Tibial nerve (tissue), 4 donors: ENCODE measurements around the gene SGSM1. TPM values are rescaled to one million over a fixed set of nuclear protein-coding genes. Genes with fewer than 3 reads are reported as not detected.

Experiments
- DNase-seq, 2 donors: peaks; one replicate each; pipeline ENCODE4 v3.0.0-alpha.2; 2019; ENCODE audit warnings: low spot score in 2 of 2
- H3K27ac ChIP-seq, 4 donors: fragments of 200-600 bp; sonication (generic) in 3 of 4; one replicate each; pipeline ENCODE4 v1.5.1; 2017 to 2019; ENCODE audit warnings: mild to moderate bottlenecking in 1 of 4
- H3K27me3 ChIP-seq, 2 donors: fragments of 200-600 bp; sonication (generic) in 1 of 2; one replicate each; pipeline versions ENCODE4 v1.5.1 to v1.6.0; 2017 to 2019
- H3K36me3 ChIP-seq, 3 donors: fragments of 200-600 bp; sonication (generic); one replicate each; pipeline ENCODE4 v1.5.1; 2018 to 2019
- H3K4me1 ChIP-seq, 4 donors: fragments of 200-600 bp; sonication (generic) in 3 of 4; one replicate each; pipeline ENCODE4 v1.5.1; 2017 to 2019
- H3K4me3 ChIP-seq, 4 donors: fragments of 200-600 bp; sonication (generic) in 3 of 4; one replicate each; pipeline ENCODE4 v1.5.1; 2017 to 2019; ENCODE audit warnings: mild to moderate bottlenecking in 1 of 4, moderate library complexity in 1 of 4
- H3K9me3 ChIP-seq, 4 donors: fragments of 200-600 bp; sonication (generic) in 3 of 4; one replicate each; pipeline ENCODE4 v1.5.1; 2017 to 2019
- EP300 ChIP-seq, 2 donors: sonication (generic); formaldehyde crosslinking; IDR thresholded peaks; one replicate each; pipeline ENCODE4 v1.6.1; 2017; ENCODE audit warnings: antibody characterized with exemption in 2 of 2, mild to moderate bottlenecking in 1 of 2
- POLR2A ChIP-seq, 2 donors: fragments of 450-650 bp; IDR thresholded peaks; one replicate each; pipeline ENCODE4 v1.6.1; 2017; ENCODE audit warnings: antibody characterized with exemption in 2 of 2, mild to moderate bottlenecking in 2 of 2, moderate library complexity in 2 of 2
- WGBS, 2 donors: methylation state at CpG; one replicate each; pipeline ENCODE4 v1.1.5; 2018; 5-methylcytosine and 5-hydroxymethylcytosine counted together
- total RNA-seq, 4 donors: library from RNA; depleted of rRNA; stranded (reverse); fragments of >200 nt; gene quantifications; one replicate each; pipeline ENCODE4 v1.1.0, GENCODE V29; 2016
- TF ChIP-seq, protein P1 (sequence below), 5 experiments: fragments of 200-600 bp in 3 of 5; fragments of 450-650 bp in 2 of 5; sonication (generic) in 3 of 5; IDR thresholded peaks; one replicate each; pipeline ENCODE4 v1.5.1; 2016 to 2019; ENCODE audit warnings: antibody characterized with exemption in 5 of 5, mild to moderate bottlenecking in 3 of 5, moderate library complexity in 2 of 5

The SGSM1 gene
- total RNA-seq, 4 donors from 2014 or later = 0.22 to 1.5 (median 0.70) TPM

DNA sequence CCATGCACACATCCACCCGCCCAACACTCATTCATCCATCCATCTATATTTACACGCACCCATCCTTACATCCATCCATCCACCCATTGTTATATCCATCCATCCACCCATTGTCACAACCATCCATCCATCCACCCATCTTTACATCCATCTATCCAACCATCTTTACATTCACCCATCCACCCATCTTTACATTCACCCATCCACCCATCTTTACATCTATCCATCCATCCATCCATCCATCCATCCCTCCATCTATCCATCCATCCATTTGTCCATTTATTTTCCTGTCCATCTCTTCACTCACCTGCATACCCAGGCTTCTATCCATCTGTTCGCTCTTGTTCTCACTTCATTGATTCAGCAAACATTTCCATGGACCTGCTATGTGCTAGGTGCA is 49.8 kb downstream of the SGSM1 start:
- H3K9me3 ChIP-seq = no peaks in the 10 kb centered on the region
- no peak overlapping the region for H3K27ac ChIP-seq
- 91 to 95% methylated on average over 3 of the region's 3 CpGs for WGBS, 2 donors

DNA sequence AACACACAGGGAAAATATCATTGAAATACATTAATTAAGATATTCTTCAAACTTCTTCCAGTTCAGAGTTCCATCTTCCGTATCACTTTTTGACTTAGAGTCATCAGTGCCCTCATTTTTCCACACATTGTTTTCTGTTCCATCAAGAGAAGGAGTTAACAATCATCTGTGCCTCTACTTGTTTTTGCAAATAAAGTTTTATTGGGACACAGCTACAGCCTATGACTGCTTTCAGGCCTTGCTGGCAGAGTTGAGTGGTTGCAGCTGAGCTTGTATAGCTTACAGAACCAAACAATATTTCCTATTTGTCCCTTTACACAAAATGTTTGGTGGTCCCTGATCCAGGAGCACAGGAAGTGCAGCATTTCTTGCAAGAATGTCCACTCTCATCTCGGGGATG is 51.6 kb downstream of the SGSM1 start:
- Histone ChIP-seq H3K4me3 (no peak overlapping the region), H3K4me1 (no peaks in the 10 kb centered on the region), H3K9me3 (no peaks in the 10 kb centered on the region), H3K36me3 (peaks cover 0 to 24% (median 0%) of the 10 kb centered on the region in 3 donors), H3K27ac (no peak overlapping the region), H3K27me3 (no peaks in the 10 kb centered on the region)
- 73 to 76% methylated on average over 2 of the region's 2 CpGs for WGBS, 2 donors
- no peak for DNase-seq
- TF ChIP-seq, protein P1, sequence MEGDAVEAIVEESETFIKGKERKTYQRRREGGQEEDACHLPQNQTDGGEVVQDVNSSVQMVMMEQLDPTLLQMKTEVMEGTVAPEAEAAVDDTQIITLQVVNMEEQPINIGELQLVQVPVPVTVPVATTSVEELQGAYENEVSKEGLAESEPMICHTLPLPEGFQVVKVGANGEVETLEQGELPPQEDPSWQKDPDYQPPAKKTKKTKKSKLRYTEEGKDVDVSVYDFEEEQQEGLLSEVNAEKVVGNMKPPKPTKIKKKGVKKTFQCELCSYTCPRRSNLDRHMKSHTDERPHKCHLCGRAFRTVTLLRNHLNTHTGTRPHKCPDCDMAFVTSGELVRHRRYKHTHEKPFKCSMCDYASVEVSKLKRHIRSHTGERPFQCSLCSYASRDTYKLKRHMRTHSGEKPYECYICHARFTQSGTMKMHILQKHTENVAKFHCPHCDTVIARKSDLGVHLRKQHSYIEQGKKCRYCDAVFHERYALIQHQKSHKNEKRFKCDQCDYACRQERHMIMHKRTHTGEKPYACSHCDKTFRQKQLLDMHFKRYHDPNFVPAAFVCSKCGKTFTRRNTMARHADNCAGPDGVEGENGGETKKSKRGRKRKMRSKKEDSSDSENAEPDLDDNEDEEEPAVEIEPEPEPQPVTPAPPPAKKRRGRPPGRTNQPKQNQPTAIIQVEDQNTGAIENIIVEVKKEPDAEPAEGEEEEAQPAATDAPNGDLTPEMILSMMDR (IDR thresholded peaks at IDR 0.05) = no peak
- no peak for TF ChIP-seq EP300 (IDR thresholded peaks at IDR 0.05)
- no peak for TF ChIP-seq POLR2A (IDR thresholded peaks at IDR 0.05)

More for the DNA sequence above, 49.8 kb downstream of the SGSM1 start:
- Histone ChIP-seq H3K4me3 (no peak overlapping the region), H3K36me3 (peaks cover 0 to 24% (median 0%) of the 10 kb centered on the region in 3 donors), H3K27me3 (no peaks in the 10 kb centered on the region), H3K4me1 (no peaks in the 10 kb centered on the region)
- no peak for DNase-seq
- TF ChIP-seq EP300 (IDR thresholded peaks at IDR 0.05) = no peak
- TF ChIP-seq POLR2A (IDR thresholded peaks at IDR 0.05) = no peak
- TF ChIP-seq, protein P1 (IDR thresholded peaks at IDR 0.05) = no peak

DNA sequence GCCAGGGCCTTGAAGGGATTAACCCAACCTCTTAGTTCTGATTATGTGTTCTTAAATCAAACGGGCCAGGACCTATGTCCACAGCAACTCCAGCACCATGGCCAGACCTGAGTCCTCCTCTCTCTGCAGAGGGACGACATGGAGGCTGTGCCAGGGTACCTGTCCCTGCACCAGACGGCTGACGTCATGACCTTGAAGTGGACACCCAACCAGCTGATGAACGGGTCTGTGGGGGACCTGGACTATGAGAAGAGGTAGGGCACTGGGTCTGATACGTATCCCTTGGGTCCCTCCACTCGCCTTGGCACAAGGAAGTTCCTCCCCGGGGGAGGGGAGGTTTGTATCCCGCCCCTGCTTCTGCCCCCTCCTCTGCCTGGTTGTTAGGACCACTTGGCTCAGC is 53.6 kb downstream of the SGSM1 start:
- TF ChIP-seq EP300 (IDR thresholded peaks at IDR 0.05) = no peak
- TF ChIP-seq POLR2A (IDR thresholded peaks at IDR 0.05) = no peak
- TF ChIP-seq, protein P1 (IDR thresholded peaks at IDR 0.05) = no peak
- Histone ChIP-seq H3K36me3 (peaks cover 0 to 32% (median 0%) of the 10 kb centered on the region in 3 donors), H3K4me3 (no peak overlapping the region), H3K27me3 (no peaks in the 10 kb centered on the region), H3K9me3 (no peaks in the 10 kb centered on the region), H3K4me1 (no peaks in the 10 kb centered on the region), H3K27ac (no peak overlapping the region)
- DNase-seq = no peak
- 77 to 82% methylated on average over 6 to 8 of the region's 9 CpGs for WGBS, 2 donors

DNA sequence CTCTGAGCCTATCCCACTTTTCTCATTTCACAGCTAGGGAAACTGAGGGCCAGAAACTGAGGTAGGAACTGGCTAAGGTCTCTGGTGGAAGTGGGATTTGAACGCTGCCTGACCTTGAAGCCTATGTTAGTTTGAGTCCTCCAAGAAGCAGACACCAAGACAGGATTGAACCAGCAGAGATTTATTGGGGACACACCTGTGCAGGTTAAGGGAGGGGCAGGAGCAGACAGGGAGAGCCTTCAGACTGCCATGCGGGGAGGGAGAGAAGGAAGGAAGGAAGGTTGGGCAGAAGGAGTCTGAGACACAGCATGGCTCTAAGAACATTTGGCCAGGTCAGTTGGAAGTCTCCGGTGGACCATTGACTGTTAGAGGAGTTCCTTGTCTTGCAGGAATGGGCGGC is 59.5 kb downstream of the SGSM1 start:
- Histone ChIP-seq H3K4me1 (no peaks in the 10 kb centered on the region), H3K9me3 (no peaks in the 10 kb centered on the region), H3K4me3 (no peak overlapping the region), H3K27me3 (no peaks in the 10 kb centered on the region), H3K36me3 (peaks cover 0 to 8% (median 0%) of the 10 kb centered on the region in 3 donors), H3K27ac (no peak overlapping the region)
- 81 to 91% methylated on average over 4 of the region's 4 CpGs for WGBS, 2 donors
- no peak for DNase-seq
- no peak for TF ChIP-seq EP300 (IDR thresholded peaks at IDR 0.05)

DNA sequence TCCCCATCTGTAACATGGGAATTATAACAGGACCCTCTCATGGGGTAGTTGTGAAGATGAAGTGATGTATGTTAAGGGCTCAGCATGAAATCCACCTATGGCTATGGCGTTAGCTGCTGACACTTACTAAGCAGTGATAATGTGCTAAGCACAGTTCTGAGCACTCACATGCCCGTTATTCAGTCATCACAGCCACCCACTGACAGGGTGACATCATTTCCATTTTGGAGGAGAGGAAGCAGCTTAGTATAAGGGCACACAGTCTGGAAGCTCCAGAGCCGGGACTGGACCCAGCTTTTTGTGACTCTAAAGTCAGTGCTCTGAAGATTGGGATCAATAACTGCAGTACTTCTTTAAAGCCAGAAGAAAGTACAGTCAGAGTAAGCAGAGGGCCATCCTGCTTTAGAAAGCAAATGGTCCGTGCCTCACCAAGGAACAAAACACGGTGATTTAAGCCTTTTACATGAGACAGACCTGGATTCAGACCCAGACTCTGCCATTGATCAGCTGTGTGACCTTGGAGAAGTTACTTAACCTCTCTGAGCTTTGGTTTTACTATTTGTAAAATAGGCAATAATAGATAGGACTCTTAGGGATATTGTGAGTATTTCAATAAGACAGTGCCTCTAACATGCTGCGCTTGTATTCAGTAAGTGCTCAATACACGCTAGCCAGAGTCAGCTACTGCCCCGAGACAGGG is 61.5 kb downstream of the SGSM1 start:
- TF ChIP-seq, protein P1 (IDR thresholded peaks at IDR 0.05) = no peak
- TF ChIP-seq POLR2A (IDR thresholded peaks at IDR 0.05) = no peak
- TF ChIP-seq EP300 (IDR thresholded peaks at IDR 0.05) = no peak
- H3K4me3 ChIP-seq = no peak overlapping the region
- no peak overlapping the region for H3K27ac ChIP-seq
- H3K9me3 ChIP-seq = no peaks in the 10 kb centered on the region
- no peak for DNase-seq
- no peaks in the 10 kb centered on the region for H3K4me1 ChIP-seq
- 77 to 78% methylated on average over 8 of the region's 8 CpGs for WGBS, 2 donors
- no peaks in the 10 kb centered on the region for H3K27me3 ChIP-seq
- peaks cover 0 to 8% (median 0%) of the 10 kb centered on the region in 3 donors for H3K36me3 ChIP-seq
